ENCODE results near the gene GAS7. TPM values are rescaled to one million over a fixed set of nuclear protein-coding genes. Genes with fewer than 3 reads are reported as not detected.

The GAS7 gene
- total RNA-seq, 2 donors from 2014 or later = 8.0 to 20.1 TPM

- intact Hi-C loops (cut with DNase I) = no loop called here
- Histone ChIP-seq H3K4me3 (no peak overlapping the region), H3K27me3 (no peaks in the 10 kb centered on the region), H3K4me1 (no peaks in the 10 kb centered on the region), H3K27ac (peak overlapping the region in 2 of 4 donors; percentile 25 to 50), H3K9me3 (no peaks in the 10 kb centered on the region), H3K36me3 (replicated peaks in 1 of 2; ENCODE audit: insufficient read depth in 1 of 2, low read depth in 2 of 2) (no peaks in the 10 kb centered on the region)
- peak; percentile 31 for ATAC-seq
- 42 to 59% methylated on average over 12 to 16 of the region's 16 CpGs for WGBS, 2 donors
- TF ChIP-seq CTCF (IDR thresholded peaks at IDR 0.05) (no peak), POLR2A (IDR thresholded peaks at IDR 0.05) (no peak)
- peak in 1 of 4 donors; percentile 27 for DNase-seq
These were observed 71.5 kb downstream of the GAS7 start for GRCh38 chr17:10126616-10127501.

- intact Hi-C loops (cut with DNase I) = no loop called here
- no peak for ATAC-seq
- no peaks in the 10 kb centered on the region for H3K27me3 ChIP-seq
- no peak overlapping the region for H3K4me3 ChIP-seq
- DNase-seq = no peak
- no peak for TF ChIP-seq CTCF (IDR thresholded peaks at IDR 0.05)
- TF ChIP-seq POLR2A (IDR thresholded peaks at IDR 0.05) = no peak
- no peaks in the 10 kb centered on the region for H3K36me3 ChIP-seq (replicated peaks in 1 of 2; ENCODE audit: insufficient read depth in 1 of 2, low read depth in 2 of 2)
- no peaks in the 10 kb centered on the region for H3K4me1 ChIP-seq
- H3K9me3 ChIP-seq = no peaks in the 10 kb centered on the region
- no peak overlapping the region for H3K27ac ChIP-seq
- 64 to 71% methylated on average over 18 of the region's 18 CpGs for WGBS, 2 donors
These were observed 72.2 kb downstream of the GAS7 start for GRCh38 chr17:10126276-10126615.

- Histone ChIP-seq H3K27me3 (no peaks in the 10 kb centered on the region), H3K36me3 (replicated peaks in 1 of 2; ENCODE audit: insufficient read depth in 1 of 2, low read depth in 2 of 2) (no peaks in the 10 kb centered on the region), H3K9me3 (no peaks in the 10 kb centered on the region), H3K4me3 (no peak overlapping the region), H3K4me1 (no peaks in the 10 kb centered on the region), H3K27ac (no peak overlapping the region)
- DNase-seq = no peak
- intact Hi-C loops (cut with DNase I) = no loop called here
- WGBS, 2 donors = 45 to 49% methylated on average over 10 to 11 of the region's 11 CpGs
- ATAC-seq = no peak
- TF ChIP-seq CTCF (IDR thresholded peaks at IDR 0.05) = no peak
- TF ChIP-seq POLR2A (IDR thresholded peaks at IDR 0.05) = no peak
These were observed 72.7 kb downstream of the GAS7 start for GRCh38 chr17:10125531-10126275.

GRCh38 chr17:10123093-10123492 is 75.3 kb downstream of the GAS7 start:
- TF ChIP-seq CTCF (IDR thresholded peaks at IDR 0.05) (no peak), POLR2A (IDR thresholded peaks at IDR 0.05) (no peak)
- Histone ChIP-seq H3K27me3 (no peaks in the 10 kb centered on the region), H3K4me1 (peaks cover 8% of the 10 kb centered on the region), H3K36me3 (replicated peaks in 1 of 2; ENCODE audit: insufficient read depth in 1 of 2, low read depth in 2 of 2) (no peaks in the 10 kb centered on the region), H3K9me3 (no peaks in the 10 kb centered on the region), H3K4me3 (no peak overlapping the region), H3K27ac (no peak overlapping the region)
- intact Hi-C loops (cut with DNase I) = no loop called here
- WGBS, 2 donors = 59 to 75% methylated on average over 1 to 2 of the region's 2 CpGs
- ATAC-seq (no peak), DNase-seq (no peak)
